ENCODE measurements around the gene ZNF648. TPM values are rescaled to one million over a fixed set of nuclear protein-coding genes. Genes with fewer than 3 reads are reported as not detected.

ZNF648 gene, protein sequence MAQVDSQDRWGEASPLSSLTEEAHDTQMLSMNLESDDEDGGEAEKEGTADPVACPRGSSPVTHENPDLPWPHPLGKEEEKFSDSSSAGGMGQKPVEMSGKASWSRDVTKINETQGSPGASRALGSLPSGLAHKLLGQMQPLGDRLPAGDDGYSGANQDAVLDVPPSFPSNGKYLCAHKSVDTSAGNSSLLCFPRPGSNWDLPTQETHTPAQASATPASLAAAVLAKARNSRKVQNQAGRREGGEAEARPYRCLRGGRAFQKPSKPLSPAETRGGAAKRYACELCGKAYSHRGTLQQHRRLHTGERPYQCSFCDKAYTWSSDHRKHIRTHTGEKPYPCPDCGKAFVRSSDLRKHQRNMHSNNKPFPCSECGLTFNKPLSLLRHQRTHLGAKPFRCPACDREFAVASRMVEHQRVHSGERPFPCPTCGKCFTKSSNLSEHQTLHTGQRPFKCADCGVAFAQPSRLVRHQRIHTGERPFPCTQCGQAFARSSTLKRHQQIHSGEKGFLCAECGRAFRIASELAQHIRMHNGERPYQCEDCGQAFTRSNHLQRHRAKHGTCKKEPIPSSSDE
- not detected in 2 replicates for total RNA-seq
- long read RNA-seq = 0 reads

DNA sequence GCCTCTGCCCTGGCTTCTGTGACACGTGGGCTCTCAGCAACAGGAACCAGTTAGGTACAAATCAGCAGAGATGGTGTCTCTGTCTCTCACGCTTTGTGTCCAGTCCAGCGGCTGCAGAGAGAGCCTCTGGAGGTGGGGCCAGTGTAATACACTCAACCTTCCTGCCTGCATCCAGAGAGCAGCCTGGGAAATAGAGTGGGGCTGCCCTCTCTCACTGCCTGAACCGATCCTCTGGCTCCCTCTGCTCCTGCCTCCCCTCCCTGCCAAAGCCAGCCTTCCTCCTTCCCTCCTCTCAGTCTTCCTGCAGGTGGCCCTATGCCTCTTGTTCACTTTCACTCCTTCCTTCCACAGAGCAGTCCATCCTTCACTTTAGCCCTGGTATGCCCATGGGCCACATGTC, at the start of gene ZNF648:
Gene ZNF648, minus strand, starts transcription at position 119 of the 400 bp plus-strand sequence. CDS start 3,702 bp downstream, outside the sequence.
- Mint-ChIP-seq H3K4me1 (ENCODE audit: unreplicated experiment) (no peaks in the 10 kb centered on the region), H3K27me3 (ENCODE audit: unreplicated experiment) (peaks cover 11% of the 10 kb centered on the region), H3K36me3 (ENCODE audit: unreplicated experiment) (no peaks in the 10 kb centered on the region), H3K9me3 (ENCODE audit: unreplicated experiment) (peaks cover 8% of the 10 kb centered on the region), H3K27ac (ENCODE audit: unreplicated experiment) (no peak within 1 kb of the TSS), H3K4me3 (ENCODE audit: unreplicated experiment) (no peak within 1 kb of the TSS)
- no peak for DNase-seq (ENCODE audit: extremely low spot score, unreplicated experiment)
- TF ChIP-seq, protein P1, sequence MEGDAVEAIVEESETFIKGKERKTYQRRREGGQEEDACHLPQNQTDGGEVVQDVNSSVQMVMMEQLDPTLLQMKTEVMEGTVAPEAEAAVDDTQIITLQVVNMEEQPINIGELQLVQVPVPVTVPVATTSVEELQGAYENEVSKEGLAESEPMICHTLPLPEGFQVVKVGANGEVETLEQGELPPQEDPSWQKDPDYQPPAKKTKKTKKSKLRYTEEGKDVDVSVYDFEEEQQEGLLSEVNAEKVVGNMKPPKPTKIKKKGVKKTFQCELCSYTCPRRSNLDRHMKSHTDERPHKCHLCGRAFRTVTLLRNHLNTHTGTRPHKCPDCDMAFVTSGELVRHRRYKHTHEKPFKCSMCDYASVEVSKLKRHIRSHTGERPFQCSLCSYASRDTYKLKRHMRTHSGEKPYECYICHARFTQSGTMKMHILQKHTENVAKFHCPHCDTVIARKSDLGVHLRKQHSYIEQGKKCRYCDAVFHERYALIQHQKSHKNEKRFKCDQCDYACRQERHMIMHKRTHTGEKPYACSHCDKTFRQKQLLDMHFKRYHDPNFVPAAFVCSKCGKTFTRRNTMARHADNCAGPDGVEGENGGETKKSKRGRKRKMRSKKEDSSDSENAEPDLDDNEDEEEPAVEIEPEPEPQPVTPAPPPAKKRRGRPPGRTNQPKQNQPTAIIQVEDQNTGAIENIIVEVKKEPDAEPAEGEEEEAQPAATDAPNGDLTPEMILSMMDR (IDR thresholded peaks at IDR 0.05) = no peak

DNA sequence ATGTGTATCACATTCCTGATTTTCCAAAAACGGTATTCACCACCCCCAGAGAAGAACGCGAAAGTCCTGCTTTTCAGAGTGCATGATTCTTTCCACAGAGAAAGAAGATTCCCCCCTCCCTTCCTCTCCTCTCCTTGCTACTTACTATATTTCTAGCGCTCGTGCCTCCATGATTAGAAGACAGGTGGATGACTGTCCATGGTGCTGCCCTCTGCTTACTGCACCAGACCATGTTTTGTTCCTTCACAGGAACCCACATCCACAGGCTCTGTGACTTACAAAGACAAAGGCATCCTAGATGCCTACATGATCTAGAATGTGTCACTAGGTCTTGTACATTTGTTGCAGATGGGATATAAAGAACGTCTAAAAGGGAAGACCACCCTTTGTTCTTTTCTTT, 49.1 kb upstream of the ZNF648 start:
- TF ChIP-seq, protein P1 (IDR thresholded peaks at IDR 0.05) = no peak
- no peaks in the 10 kb centered on the region for H3K9me3 Mint-ChIP-seq (ENCODE audit: unreplicated experiment)

DNA sequence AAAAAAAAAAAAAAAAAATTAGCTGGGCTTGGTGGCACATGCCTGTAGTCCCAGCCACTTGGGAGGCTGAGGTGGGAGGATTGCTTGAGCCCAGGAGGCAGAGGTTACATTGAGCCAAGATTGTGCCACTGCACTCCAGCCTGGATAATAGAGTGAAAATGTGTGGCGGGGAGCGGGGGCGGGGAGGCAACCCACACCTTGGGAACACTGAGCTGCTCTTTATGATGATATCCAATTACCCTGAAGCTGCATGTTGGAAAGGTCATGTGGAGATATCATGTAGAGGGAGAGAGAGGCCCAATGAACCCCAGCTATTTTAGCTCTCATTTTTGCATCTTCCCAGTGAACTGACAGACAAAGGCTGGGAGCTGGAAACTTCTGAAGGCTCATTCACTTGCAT, 48.3 kb upstream of the ZNF648 start:
- Mint-ChIP-seq H3K4me1 (ENCODE audit: unreplicated experiment) (peaks cover 1% of the 10 kb centered on the region), H3K27ac (ENCODE audit: unreplicated experiment) (no peak overlapping the region), H3K4me3 (ENCODE audit: unreplicated experiment) (no peak overlapping the region), H3K9me3 (ENCODE audit: unreplicated experiment) (no peaks in the 10 kb centered on the region), H3K36me3 (ENCODE audit: unreplicated experiment) (no peaks in the 10 kb centered on the region), H3K27me3 (ENCODE audit: unreplicated experiment) (peaks cover 34% of the 10 kb centered on the region)
- TF ChIP-seq, protein P1 (IDR thresholded peaks at IDR 0.05) = no peak
- no peak for DNase-seq (ENCODE audit: extremely low spot score, unreplicated experiment)

More for the DNA sequence above, 49.1 kb upstream of the ZNF648 start:
- no peak for DNase-seq (ENCODE audit: extremely low spot score, unreplicated experiment)
- no peak overlapping the region for H3K27ac Mint-ChIP-seq (ENCODE audit: unreplicated experiment)
- H3K4me1 Mint-ChIP-seq (ENCODE audit: unreplicated experiment) = peaks cover 1% of the 10 kb centered on the region
- peaks cover 26% of the 10 kb centered on the region for H3K27me3 Mint-ChIP-seq (ENCODE audit: unreplicated experiment)
- no peaks in the 10 kb centered on the region for H3K36me3 Mint-ChIP-seq (ENCODE audit: unreplicated experiment)
- H3K4me3 Mint-ChIP-seq (ENCODE audit: unreplicated experiment) = no peak overlapping the region

DNA sequence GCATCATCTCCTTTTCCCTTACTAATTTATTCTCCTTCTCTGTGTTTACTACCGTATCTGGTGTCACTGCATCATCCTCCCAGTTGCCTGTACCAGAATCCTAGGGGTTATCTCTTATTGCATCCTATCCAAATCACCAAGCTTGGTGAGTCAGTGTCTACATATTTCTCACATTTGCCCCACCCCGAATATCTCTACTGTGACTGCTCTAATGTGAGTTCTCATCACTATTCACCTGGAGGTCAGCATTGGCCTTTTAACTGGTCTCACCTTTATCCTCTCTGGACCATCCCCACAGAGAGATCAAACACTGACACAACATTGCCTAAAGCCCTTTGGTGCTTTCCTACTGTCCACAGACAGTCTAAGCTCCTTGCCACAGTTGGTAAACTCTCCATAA, 45.7 kb upstream of the ZNF648 start:
- no peak for DNase-seq (ENCODE audit: extremely low spot score, unreplicated experiment)
- Mint-ChIP-seq H3K36me3 (ENCODE audit: unreplicated experiment) (no peaks in the 10 kb centered on the region), H3K27ac (ENCODE audit: unreplicated experiment) (no peak overlapping the region), H3K27me3 (ENCODE audit: unreplicated experiment) (peaks cover 45% of the 10 kb centered on the region), H3K4me1 (ENCODE audit: unreplicated experiment) (no peaks in the 10 kb centered on the region), H3K9me3 (ENCODE audit: unreplicated experiment) (no peaks in the 10 kb centered on the region), H3K4me3 (ENCODE audit: unreplicated experiment) (no peak overlapping the region)
- TF ChIP-seq, protein P1 (IDR thresholded peaks at IDR 0.05) = no peak

DNA sequence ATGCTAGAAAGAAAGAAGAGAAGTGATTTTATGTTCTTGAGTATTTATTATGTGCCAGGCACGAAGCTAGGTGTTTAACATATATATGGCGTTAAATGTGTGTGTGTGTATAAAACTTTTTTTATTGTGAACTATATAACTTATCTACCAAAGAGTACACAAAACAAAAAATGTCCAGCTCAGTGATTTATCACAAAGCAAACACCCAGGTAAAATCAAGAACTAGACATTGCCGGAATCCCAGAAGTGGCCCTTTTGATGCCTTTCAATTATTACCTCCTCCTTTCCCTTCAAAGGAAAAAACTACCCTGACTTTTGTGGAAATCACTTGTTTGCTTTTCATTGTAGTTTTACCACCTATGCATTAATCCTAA, 40.5 kb upstream of the ZNF648 start:
- Mint-ChIP-seq H3K4me3 (ENCODE audit: unreplicated experiment) (no peak overlapping the region), H3K27ac (ENCODE audit: unreplicated experiment) (no peak overlapping the region), H3K27me3 (ENCODE audit: unreplicated experiment) (peaks cover 66% of the 10 kb centered on the region), H3K9me3 (ENCODE audit: unreplicated experiment) (peaks cover 8% of the 10 kb centered on the region), H3K36me3 (ENCODE audit: unreplicated experiment) (no peaks in the 10 kb centered on the region), H3K4me1 (ENCODE audit: unreplicated experiment) (no peaks in the 10 kb centered on the region)
- DNase-seq (ENCODE audit: extremely low spot score, unreplicated experiment) = no peak
- TF ChIP-seq, protein P1 (IDR thresholded peaks at IDR 0.05) = no peak
